ENCODE data around the gene SCYL1. TPM values are rescaled to one million over a fixed set of nuclear protein-coding genes. Genes with fewer than 3 reads are reported as not detected.
A peak's percentile ranks its signal among the peaks of the same experiment; 100 is the strongest.

Gene SCYL1
- total and polyA plus RNA-seq, 12 donors = 52.3 to 395 (median 148) TPM

DNA sequence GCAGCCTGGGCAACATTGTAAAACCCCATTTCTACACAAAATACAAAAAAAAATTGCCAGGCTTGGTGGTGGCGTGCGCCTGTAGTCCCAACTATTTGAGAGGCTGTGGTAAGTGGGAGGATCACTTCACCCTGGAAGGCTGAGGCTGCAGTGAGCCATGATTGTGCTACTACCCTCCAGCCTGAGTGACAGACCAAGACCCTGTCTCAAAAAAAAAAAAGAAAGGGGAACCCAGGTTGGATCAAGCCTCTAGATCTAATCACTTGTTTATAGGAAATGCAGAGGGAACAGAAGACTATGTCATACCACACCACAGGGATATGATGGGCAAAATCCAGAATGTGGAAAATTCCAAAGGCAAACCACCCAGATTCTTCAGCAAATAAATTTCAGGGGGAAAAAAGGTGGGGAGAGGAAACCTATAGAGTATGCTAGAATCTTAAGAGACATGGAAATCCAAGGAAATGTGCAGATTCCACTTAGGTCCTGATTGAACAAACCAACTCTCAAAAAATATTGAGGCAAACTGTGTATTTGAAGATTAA lies 42.5 kb upstream of the SCYL1 start:
- TF ChIP-seq, protein P1, sequence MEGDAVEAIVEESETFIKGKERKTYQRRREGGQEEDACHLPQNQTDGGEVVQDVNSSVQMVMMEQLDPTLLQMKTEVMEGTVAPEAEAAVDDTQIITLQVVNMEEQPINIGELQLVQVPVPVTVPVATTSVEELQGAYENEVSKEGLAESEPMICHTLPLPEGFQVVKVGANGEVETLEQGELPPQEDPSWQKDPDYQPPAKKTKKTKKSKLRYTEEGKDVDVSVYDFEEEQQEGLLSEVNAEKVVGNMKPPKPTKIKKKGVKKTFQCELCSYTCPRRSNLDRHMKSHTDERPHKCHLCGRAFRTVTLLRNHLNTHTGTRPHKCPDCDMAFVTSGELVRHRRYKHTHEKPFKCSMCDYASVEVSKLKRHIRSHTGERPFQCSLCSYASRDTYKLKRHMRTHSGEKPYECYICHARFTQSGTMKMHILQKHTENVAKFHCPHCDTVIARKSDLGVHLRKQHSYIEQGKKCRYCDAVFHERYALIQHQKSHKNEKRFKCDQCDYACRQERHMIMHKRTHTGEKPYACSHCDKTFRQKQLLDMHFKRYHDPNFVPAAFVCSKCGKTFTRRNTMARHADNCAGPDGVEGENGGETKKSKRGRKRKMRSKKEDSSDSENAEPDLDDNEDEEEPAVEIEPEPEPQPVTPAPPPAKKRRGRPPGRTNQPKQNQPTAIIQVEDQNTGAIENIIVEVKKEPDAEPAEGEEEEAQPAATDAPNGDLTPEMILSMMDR (IDR thresholded peaks at IDR 0.05) = no peak
- no peak for TF ChIP-seq POLR2A (IDR thresholded peaks at IDR 0.05)
- intact Hi-C loops (cut with DNase I) = no loop called here
- Histone ChIP-seq H3K4me3 (no peak overlapping the region), H3K36me3 (replicated peaks in 1 of 2) (no peaks in the 10 kb centered on the region), H3K27me3 (no peaks in the 10 kb centered on the region), H3K9me3 (replicated peaks in 1 of 3) (no peaks in the 10 kb centered on the region), H3K27ac (peak overlapping the region in 3 of 5 donors; percentile 23 to 100 (median 97)), H3K4me1 (replicated peaks in 1 of 2) (peaks cover 49 to 66% of the 10 kb centered on the region in 2 donors)
- no peak for DNase-seq
- WGBS, 4 donors = 96 to 100% (median 100%) methylated on average over 2 of the region's 2 CpGs

DNA sequence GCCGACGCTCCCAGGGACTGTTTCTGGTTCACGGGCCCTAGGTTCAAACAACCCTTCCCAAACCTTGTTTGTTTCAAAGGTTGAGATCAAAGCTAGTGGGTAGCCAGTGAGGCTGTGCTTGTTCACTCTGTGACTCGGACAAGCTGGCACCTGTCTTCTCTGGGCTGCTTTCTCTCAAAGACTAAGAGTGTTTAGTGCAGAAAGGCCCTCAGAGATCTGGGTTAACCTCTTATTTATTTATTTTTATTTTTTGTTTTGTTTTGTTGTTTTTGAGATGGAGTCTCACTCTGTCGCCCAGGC lies 39.0 kb upstream of the SCYL1 start:
- H3K27ac ChIP-seq = peak overlapping the region; percentile 68 to 99 (median 91)
- no peaks in the 10 kb centered on the region for H3K27me3 ChIP-seq
- H3K4me1 ChIP-seq (replicated peaks in 1 of 2) = peaks cover 56 to 69% of the 10 kb centered on the region in 2 donors
- intact Hi-C loops (cut with DNase I) = no loop called here
- no peaks in the 10 kb centered on the region for H3K9me3 ChIP-seq (replicated peaks in 1 of 3)
- H3K4me3 ChIP-seq = no peak overlapping the region
- H3K36me3 ChIP-seq (replicated peaks in 1 of 2) = no peaks in the 10 kb centered on the region
- WGBS, 4 donors = 47 to 54% (median 52%) methylated on average over 5 of the region's 5 CpGs
- TF ChIP-seq, protein P1 (IDR thresholded peaks at IDR 0.05) = no peak
- no peak for TF ChIP-seq POLR2A (IDR thresholded peaks at IDR 0.05)
- no peak for DNase-seq

DNA sequence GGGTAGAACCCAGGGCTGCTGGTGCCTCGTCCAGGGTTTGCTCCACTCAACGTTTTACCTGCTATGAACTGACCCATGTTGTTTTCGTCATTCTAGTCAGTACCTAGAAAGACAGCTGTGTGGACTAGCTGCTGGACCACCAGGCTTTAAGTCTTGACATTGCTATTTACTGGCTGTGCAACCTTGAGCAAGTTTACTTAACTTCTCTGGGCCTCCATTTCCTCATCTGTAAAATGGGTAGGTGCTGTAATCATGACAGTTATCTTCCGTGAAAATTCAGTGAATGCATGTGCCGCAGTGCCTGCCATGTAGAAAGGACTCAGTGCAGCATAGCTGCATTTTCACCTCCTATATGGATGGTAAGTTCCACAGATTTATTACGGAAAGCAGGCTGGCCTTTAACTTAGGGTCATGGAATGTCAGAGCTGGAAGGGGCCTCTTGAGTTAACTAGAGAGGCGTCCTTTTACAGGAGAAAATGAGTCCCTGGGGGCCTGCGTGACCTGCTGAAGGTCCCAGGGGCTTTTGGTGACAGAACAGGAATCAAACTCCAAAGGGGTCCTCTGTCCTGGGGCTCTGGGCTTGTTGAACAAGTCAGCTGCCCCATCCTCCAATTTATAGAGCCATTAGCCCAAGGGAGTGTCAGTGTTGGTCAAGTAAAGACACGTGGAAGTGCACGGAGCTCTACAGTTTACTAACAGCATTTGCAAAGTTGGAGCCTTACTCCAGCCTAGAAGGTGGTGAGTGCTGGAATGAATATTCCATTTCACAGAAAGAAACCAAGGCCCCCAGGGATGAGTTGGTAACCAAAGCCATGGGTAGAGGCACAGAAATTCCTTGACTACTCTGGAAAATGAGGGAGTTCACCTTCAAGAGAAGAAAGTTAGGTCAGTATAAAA lies 38.1 kb upstream of the SCYL1 start:
- H3K27me3 ChIP-seq = no peaks in the 10 kb centered on the region
- H3K4me1 ChIP-seq (replicated peaks in 1 of 2) = peaks cover 59 to 69% of the 10 kb centered on the region in 2 donors
- peak in 2 of 7 donors; percentile 19 to 58 for DNase-seq
- no peaks in the 10 kb centered on the region for H3K9me3 ChIP-seq (replicated peaks in 1 of 3)
- peak in 1 of 2 donors; percentile 54 for TF ChIP-seq POLR2A (IDR thresholded peaks at IDR 0.05)
- TF ChIP-seq, protein P1 (IDR thresholded peaks at IDR 0.05) = no peak
- intact Hi-C loops (cut with DNase I) = no loop called here
- H3K36me3 ChIP-seq (replicated peaks in 1 of 2) = no peaks in the 10 kb centered on the region
- 65 to 71% (median 68%) methylated on average over 10 of the region's 10 CpGs for WGBS, 4 donors
- H3K27ac ChIP-seq = peak overlapping the region; percentile 69 to 99 (median 91)
- H3K4me3 ChIP-seq = no peak overlapping the region

DNA sequence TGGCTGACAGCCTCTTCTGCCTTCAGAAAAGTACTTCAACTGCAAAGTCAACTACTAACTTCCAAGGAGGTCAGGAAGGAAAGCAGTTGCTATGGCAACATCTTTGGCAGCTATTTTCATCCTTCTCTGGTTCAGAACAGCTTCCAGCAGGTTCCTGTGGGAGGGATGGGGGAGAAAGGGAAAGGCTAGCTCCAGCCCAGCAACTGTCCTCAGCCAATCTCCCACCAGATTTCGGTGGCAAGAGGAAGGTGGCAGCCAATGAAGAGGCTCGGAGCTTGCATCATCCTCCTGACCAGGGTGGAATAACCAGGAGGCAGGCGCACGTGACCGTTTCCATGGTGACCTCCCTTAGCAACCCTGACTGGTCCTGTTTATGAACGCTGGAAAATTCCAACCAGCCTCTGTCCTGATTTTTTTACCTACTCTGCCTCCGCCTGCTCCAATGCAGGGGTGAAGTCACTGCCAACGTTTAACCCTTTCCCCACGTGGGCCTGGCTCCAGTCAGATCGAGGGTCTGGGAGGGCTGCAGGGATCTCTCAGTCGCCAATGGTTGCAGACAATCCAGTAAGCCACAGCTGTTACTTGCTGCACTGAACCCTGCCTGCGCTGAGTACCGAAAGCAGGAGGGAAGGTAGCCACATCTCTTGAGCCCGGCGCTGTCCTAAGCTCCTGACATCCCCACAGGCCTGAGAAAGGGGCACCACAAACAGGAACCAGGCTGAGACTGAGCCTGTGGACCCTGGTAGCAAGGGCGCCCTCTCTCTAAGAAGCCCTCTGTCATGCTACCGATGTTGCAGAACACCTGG lies 37.2 kb upstream of the SCYL1 start:
- Histone ChIP-seq H3K4me3 (peak overlapping the region in 1 of 4 donors; percentile 45), H3K9me3 (replicated peaks in 1 of 3) (no peaks in the 10 kb centered on the region), H3K27me3 (no peaks in the 10 kb centered on the region), H3K4me1 (replicated peaks in 1 of 2) (peaks cover 67 to 77% of the 10 kb centered on the region in 2 donors), H3K27ac (peak overlapping the region; percentile 95 to 100 (median 99)), H3K36me3 (replicated peaks in 1 of 2) (no peaks in the 10 kb centered on the region)
- WGBS, 4 donors = 3 to 8% (median 7%) methylated on average over 11 to 17 of the region's 17 CpGs
- peak; percentile 98 to 100 (median 100) for DNase-seq
- TF ChIP-seq, protein P1 (IDR thresholded peaks at IDR 0.05) = no peak
- TF ChIP-seq POLR2A (IDR thresholded peaks at IDR 0.05) = peak in 1 of 2 donors; percentile 3
- intact Hi-C loops (cut with DNase I) = no loop called here
